ENCODE results near the gene MAPK8IP1.

The MAPK8IP1 gene

DNA sequence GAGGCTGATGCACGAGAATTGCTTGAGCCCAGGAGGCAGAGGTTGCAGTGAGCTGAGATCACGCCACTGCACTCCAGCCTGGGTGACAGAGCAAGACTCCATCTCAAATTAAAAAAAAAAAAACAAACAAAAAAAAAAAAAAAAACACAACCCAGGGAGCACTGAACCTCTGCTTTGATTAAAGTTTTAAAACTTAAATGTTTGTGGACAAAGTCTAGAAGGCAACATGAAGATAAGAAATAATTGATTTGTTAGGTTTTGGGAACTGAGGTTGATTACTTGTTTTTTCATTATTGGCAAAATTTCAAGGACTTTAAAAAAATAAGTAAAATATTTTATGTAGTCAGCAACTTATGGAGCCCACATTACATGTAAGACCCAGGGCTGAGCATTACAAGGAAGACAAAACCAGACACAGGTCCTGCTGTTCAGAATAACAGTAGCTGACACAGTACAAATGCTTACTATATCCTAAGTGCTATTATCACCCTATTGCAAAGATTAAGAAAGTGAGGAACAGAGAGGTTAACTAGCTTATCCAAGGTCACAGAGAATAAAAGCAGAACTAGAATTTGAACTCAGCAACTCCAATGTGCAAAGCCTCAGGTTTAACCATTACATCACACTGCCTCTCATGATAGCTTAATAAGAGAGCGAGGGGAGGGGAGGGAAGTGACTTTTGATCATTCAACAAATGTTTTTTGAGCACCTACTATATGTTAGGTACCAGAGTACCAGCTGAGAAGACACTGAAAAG, 40.5 kb upstream of the MAPK8IP1 start:
- no peak for DNase-seq
- Histone ChIP-seq H2BK12ac (ENCODE audit: low read length in 2 of 2) (no peak overlapping the region), H3K9me3 (ENCODE audit: control insufficient read depth, low read length) (no peaks in the 10 kb centered on the region), H2AK5ac (ENCODE audit: low read length, severe bottlenecking) (no peak overlapping the region), H3K9ac (ENCODE audit: low read length) (no peak overlapping the region), H3K36me3 (ENCODE audit: control insufficient read depth in 1 of 2, insufficient read depth in 2 of 2, low read depth in 1 of 2, low read length in 2 of 2) (no peaks in the 10 kb centered on the region), H3K18ac (ENCODE audit: low read depth in 1 of 2, low read length in 2 of 2) (no peak overlapping the region), H3K4me2 (ENCODE audit: low read length, poor library complexity, severe bottlenecking) (no peak overlapping the region), H3K4me1 (ENCODE audit: control insufficient read depth, insufficient read depth, low read depth, low read length) (peaks cover 7% of the 10 kb centered on the region), H3K27me3 (ENCODE audit: control insufficient read depth in 1 of 2, insufficient read depth in 1 of 2, low read length in 2 of 2) (peaks cover 6 to 8% of the 10 kb centered on the region in 2 experiments), H2BK15ac (ENCODE audit: low read depth, poor library complexity, severe bottlenecking) (no peak overlapping the region), H4K8ac (ENCODE audit: low read length) (no peak overlapping the region), H3K14ac (ENCODE audit: low read length in 2 of 2) (no peak overlapping the region), H2AFZ (ENCODE audit: low read depth, low read length) (no peak overlapping the region), H2BK5ac (ENCODE audit: low read depth, low read length, poor library complexity, severe bottlenecking) (no peak overlapping the region), H3K23ac (ENCODE audit: low read length in 2 of 2) (no peak overlapping the region), H3K27ac (ENCODE audit: low read length, poor library complexity, severe bottlenecking) (no peak overlapping the region), H2BK120ac (ENCODE audit: low read depth, low read length) (no peak overlapping the region), H3K79me1 (replicated peaks; ENCODE audit: low read length, poor library complexity, severe bottlenecking) (peaks cover 11% of the 10 kb centered on the region), H3K4ac (ENCODE audit: low read depth in 1 of 2, low read length in 2 of 2) (no peak overlapping the region), H4K91ac (ENCODE audit: low read length) (no peak overlapping the region), H3K4me3 (ENCODE audit: insufficient read depth in 1 of 2, low read depth in 1 of 2, low read length in 2 of 2) (no peak overlapping the region)
- WGBS, result 80% methylated on average over 2 of the region's 3 CpGs

DNA sequence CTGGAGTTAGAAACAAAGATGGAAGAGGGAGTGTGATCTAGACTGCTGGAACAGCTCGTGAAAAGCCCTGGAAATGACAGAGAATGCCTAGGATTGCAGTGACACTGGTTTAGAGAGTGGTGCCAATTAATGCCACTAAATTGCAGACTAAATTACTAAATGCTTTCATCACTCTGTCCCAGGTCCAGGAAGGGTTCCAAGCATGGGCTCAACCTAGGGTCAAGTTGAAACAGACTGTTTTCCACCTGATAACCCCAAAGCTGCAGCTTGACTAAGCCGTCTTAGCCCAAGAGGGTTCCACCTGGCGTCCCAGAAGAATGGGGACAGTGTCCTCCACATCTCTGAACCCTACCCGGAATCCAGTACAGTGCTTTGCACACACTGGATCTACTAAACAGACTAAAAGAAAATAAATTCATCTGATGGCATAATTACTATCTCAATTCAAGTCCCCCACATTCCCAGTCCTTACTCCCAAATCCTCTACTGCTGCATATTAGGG, 39.2 kb upstream of the MAPK8IP1 start:
- H3K4me2 ChIP-seq (ENCODE audit: low read length, poor library complexity, severe bottlenecking), result no peak overlapping the region
- H3K36me3 ChIP-seq (ENCODE audit: control insufficient read depth in 1 of 2, insufficient read depth in 2 of 2, low read depth in 1 of 2, low read length in 2 of 2), result no peaks in the 10 kb centered on the region
- no peak overlapping the region for H3K18ac ChIP-seq (ENCODE audit: low read depth in 1 of 2, low read length in 2 of 2)
- H4K8ac ChIP-seq (ENCODE audit: low read length), result no peak overlapping the region
- peaks cover 6 to 8% of the 10 kb centered on the region in 2 experiments for H3K27me3 ChIP-seq (ENCODE audit: control insufficient read depth in 1 of 2, insufficient read depth in 1 of 2, low read length in 2 of 2)
- H3K23ac ChIP-seq (ENCODE audit: low read length in 2 of 2), result no peak overlapping the region
- H3K9ac ChIP-seq (ENCODE audit: low read length), result peak overlapping the region; percentile 78
- WGBS, result 64% methylated on average over 4 of the region's 4 CpGs
- H3K4me3 ChIP-seq (ENCODE audit: insufficient read depth in 1 of 2, low read depth in 1 of 2, low read length in 2 of 2), result peak overlapping the region in 1 of 2 experiments; percentile 53
- H2BK5ac ChIP-seq (ENCODE audit: low read depth, low read length, poor library complexity, severe bottlenecking), result no peak overlapping the region
- peaks cover 7% of the 10 kb centered on the region for H3K4me1 ChIP-seq (ENCODE audit: control insufficient read depth, insufficient read depth, low read depth, low read length)
- no peak overlapping the region for H2BK120ac ChIP-seq (ENCODE audit: low read depth, low read length)
- H3K9me3 ChIP-seq (ENCODE audit: control insufficient read depth, low read length), result no peaks in the 10 kb centered on the region
- no peak overlapping the region for H2AK5ac ChIP-seq (ENCODE audit: low read length, severe bottlenecking)
- H3K4ac ChIP-seq (ENCODE audit: low read depth in 1 of 2, low read length in 2 of 2), result no peak overlapping the region
- no peak overlapping the region for H2BK15ac ChIP-seq (ENCODE audit: low read depth, poor library complexity, severe bottlenecking)
- peaks cover 11% of the 10 kb centered on the region for H3K79me1 ChIP-seq (replicated peaks; ENCODE audit: low read length, poor library complexity, severe bottlenecking)
- no peak overlapping the region for H3K14ac ChIP-seq (ENCODE audit: low read length in 2 of 2)
- no peak overlapping the region for H2BK12ac ChIP-seq (ENCODE audit: low read length in 2 of 2)
- H4K91ac ChIP-seq (ENCODE audit: low read length), result no peak overlapping the region
- H2AFZ ChIP-seq (ENCODE audit: low read depth, low read length), result no peak overlapping the region
- no peak for DNase-seq
- H3K27ac ChIP-seq (ENCODE audit: low read length, poor library complexity, severe bottlenecking), result no peak overlapping the region

DNA sequence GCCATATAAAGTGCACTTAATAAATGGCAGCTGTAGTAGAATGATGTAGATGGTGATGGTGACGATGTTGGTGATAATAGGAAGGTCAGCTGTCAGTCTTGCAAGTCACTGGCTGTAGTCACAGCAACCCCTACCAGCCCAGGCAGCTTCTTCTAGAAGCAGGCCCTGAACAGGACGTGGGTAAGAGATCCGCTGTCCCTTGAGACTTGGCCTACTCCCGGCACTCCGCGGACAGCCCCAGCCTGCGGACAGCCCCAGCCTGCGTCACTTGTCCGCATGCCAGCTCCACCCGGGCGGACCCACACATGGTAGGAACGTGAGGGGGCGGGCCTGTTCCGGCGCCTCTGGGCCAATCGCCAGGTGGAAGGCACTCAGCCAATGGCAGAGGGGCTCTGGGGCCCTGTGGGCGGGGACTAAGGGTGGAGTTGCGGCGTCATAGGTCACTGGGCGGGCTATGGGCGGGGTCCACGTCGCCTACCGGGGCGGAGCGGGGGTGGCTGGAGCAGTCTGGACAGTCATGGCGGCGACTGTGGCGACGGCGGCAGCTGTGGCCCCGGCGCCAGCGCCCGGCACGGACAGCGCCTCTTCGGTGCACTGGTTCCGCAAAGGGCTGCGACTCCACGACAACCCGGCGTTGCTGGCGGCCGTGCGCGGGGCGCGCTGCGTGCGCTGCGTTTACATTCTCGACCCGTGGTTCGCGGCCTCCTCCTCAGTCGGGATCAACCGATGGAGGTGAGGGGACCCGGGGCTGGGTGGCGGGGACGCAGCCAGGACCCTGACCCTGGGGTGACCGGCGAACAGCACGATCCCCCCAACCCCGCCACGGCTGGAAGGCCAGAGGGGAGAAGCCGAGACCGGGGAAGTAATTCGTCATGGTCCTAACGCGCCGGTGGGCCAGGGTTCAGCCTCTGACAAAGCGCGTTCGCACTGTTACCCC, 38.2 kb upstream of the MAPK8IP1 start, which contains the start of gene CRY2:
Gene CRY2 (plus strand): TSS at position 502 of the 937 bp plus-strand sequence. CDS start 16 bp downstream, at position 518.
- H2BK5ac ChIP-seq (ENCODE audit: low read depth, low read length, poor library complexity, severe bottlenecking), result no peak within 1 kb of the TSS
- peak within 1 kb of the TSS; percentile 68 for H2BK15ac ChIP-seq (ENCODE audit: low read depth, poor library complexity, severe bottlenecking)
- H4K91ac ChIP-seq (ENCODE audit: low read length), result no peak within 1 kb of the TSS
- peaks cover 14% of the 10 kb centered on the region for H3K79me1 ChIP-seq (replicated peaks; ENCODE audit: low read length, poor library complexity, severe bottlenecking)
- 1% methylated on average over 75 of the region's 75 CpGs for WGBS
- no peak within 1 kb of the TSS for H2AK5ac ChIP-seq (ENCODE audit: low read length, severe bottlenecking)
- H3K18ac ChIP-seq (ENCODE audit: low read depth in 1 of 2, low read length in 2 of 2), result peak within 1 kb of the TSS; percentile 88 to 92
- peak within 1 kb of the TSS; percentile 93 to 96 for H3K4me3 ChIP-seq (ENCODE audit: insufficient read depth in 1 of 2, low read depth in 1 of 2, low read length in 2 of 2)
- peak within 1 kb of the TSS; percentile 62 to 66 for H3K4ac ChIP-seq (ENCODE audit: low read depth in 1 of 2, low read length in 2 of 2)
- H3K9ac ChIP-seq (ENCODE audit: low read length), result peak within 1 kb of the TSS; percentile 97
- H2BK120ac ChIP-seq (ENCODE audit: low read depth, low read length), result peak within 1 kb of the TSS; percentile 78
- H3K14ac ChIP-seq (ENCODE audit: low read length in 2 of 2), result peak within 1 kb of the TSS in 1 of 2 experiments; percentile 86
- no peaks in the 10 kb centered on the region for H3K36me3 ChIP-seq (ENCODE audit: control insufficient read depth in 1 of 2, insufficient read depth in 2 of 2, low read depth in 1 of 2, low read length in 2 of 2)
- H3K9me3 ChIP-seq (ENCODE audit: control insufficient read depth, low read length), result no peaks in the 10 kb centered on the region
- H3K4me1 ChIP-seq (ENCODE audit: control insufficient read depth, insufficient read depth, low read depth, low read length), result peaks cover 7% of the 10 kb centered on the region
- H2BK12ac ChIP-seq (ENCODE audit: low read length in 2 of 2), result no peak within 1 kb of the TSS
- H3K27ac ChIP-seq (ENCODE audit: low read length, poor library complexity, severe bottlenecking), result peak within 1 kb of the TSS; percentile 30
- H4K8ac ChIP-seq (ENCODE audit: low read length), result peak within 1 kb of the TSS; percentile 66
- DNase-seq, result peak; percentile 99
- peak within 1 kb of the TSS; percentile 74 for H2AFZ ChIP-seq (ENCODE audit: low read depth, low read length)
- peak within 1 kb of the TSS; percentile 87 for H3K4me2 ChIP-seq (ENCODE audit: low read length, poor library complexity, severe bottlenecking)
- H3K27me3 ChIP-seq (ENCODE audit: control insufficient read depth in 1 of 2, insufficient read depth in 1 of 2, low read length in 2 of 2), result peaks cover under 1 to 4% of the 10 kb centered on the region in 2 experiments
- H3K23ac ChIP-seq (ENCODE audit: low read length in 2 of 2), result peak within 1 kb of the TSS in 1 of 2 experiments; percentile 2
